ENCODE results near the gene NKPD1.

NKPD1 gene

GRCh38 chr19:45139286-45140143 lies 21.3 kb downstream of the NKPD1 start:
- no peak for DNase-seq

GRCh38 chr19:45138303-45138751 lies 22.5 kb downstream of the NKPD1 start:
- DNase-seq, result peak; percentile 36

DNA sequence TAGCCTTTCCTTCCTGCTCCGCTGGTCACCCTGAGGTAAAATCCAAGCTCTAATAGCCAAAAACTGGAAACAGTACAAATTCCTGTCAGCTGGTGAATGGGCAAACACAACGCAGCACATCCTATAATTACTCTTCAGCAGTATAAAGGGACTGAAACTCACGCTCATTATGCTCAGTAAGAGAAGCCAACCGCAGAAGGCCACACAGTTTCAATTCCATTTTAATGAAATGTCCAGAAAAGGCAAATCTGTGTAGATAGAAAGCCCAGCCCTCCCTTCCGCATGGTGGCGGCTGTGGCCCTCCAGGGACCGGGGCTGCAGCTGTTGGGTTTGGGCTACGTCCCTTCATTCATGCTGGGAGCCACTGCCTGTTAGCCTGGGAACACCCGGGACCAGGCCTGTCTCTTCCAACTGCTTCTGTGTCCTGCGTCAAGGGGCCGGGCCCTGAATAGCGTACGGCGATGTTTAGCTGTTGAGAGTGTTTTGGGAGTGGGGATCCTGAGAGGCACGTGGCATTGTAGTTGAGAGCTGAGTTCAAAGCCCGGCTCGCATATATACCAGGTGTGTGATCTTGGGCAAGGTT lies 23.5 kb downstream of the NKPD1 start:
- peak; percentile 87 for DNase-seq

GRCh38 chr19:45136507-45137178 lies 24.1 kb downstream of the NKPD1 start:
- peak; percentile 63 for DNase-seq

DNA sequence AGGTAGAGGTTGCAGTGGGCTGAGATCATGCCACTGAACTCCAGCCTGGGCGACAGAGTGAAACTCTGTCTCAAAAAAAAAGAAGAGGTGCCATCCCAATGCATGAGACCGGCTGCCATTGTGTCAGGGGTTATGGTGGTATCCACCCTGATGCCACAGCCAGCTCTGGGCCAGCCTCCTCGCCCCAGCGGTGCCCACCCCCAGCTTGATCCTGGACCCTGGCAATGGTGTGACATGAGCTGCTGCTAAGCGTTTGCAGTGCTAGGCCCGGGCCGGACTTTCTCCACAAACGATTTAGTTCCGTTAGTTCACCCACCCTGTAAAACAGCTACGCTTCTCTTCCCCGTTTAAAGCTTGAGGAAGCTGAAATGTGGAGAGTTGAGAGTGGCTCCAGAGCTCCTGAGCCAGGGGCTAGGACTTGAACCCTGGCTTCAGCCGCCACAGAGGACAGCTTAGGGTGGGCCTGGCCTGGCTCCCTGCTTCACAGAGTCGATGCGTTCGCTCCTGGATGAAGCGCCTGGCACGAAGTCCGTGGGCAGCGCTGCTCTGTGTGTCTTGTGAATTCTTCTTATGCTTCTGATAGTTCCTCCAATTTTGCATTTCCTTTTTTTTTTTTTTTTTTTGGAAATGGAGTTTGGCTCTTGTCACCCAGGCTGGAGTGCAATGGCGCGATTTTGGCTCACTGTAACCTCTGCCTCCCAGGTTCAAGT lies 25.5 kb downstream of the NKPD1 start:
- no peak for DNase-seq

GRCh38 chr19:45133661-45134060 lies 27.1 kb downstream of the NKPD1 start:
- DNase-seq, result no peak

- peak; percentile 99 for DNase-seq
Observed at GRCh38 chr19:45130888-45131615, 29.7 kb downstream of the NKPD1 start.

- DNase-seq, result no peak
Observed at GRCh38 chr19:45130236-45130635, 30.5 kb downstream of the NKPD1 start.

DNA sequence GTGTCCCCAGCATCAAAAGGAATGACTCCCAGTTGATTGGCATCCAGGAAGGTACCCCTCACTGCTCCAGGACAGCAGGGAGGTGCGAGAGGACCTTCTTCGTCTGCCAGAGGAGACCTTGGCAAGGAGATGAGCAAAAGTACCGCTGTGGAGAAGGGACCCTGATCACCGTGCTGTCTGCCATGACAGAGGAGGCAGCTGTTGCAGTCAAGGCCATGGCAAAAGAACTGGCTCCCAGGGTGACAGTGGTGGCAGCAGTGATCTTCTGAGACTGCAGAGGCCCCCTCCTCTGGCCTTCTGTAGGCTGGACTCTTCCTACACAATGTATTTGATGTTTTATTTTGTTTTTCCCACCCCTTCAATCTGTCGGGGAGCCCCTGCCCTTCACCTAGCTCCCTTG lies 32.0 kb downstream of the NKPD1 start:
- no peak for DNase-seq

DNA sequence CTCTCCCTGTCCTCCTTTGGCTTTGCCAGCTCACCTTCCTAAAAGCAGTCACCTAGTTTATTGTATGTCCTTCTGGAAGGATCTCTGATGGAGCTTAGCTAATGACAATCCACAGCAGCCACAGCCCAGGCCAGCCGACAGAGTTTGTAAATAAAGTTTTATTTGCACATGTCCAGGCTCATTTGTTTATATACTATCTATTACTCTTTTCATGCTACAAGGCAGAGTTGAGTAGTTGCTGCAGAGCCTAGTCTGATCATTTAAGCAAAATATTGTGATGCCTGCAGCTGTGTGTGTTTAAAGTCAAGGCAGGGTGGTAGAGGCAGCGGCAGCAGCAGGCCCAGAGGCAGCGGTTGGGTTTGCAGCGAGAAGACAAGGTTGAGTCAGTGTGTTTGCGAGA lies 32.6 kb downstream of the NKPD1 start:
- DNase-seq, result no peak

DNA sequence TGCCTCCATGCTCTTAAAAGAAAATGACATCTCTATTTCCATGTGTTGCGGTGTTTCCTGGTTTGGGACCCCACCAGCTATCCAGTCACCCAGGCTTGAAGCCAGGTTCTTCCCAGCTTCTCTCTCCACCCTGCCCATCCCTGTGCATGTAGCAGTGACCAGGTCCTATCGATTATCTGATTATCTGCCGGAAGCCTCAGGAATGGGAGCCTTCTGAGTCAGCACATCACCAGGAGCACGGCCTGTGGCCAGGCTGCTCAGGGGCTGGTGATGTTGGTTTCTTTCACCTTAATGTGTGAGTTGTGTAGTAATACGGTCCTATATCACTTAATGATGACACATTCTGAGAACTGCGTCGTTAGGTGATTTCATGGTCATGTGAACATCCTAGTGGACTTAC lies 34.1 kb downstream of the NKPD1 start:
- no peak for DNase-seq

DNA sequence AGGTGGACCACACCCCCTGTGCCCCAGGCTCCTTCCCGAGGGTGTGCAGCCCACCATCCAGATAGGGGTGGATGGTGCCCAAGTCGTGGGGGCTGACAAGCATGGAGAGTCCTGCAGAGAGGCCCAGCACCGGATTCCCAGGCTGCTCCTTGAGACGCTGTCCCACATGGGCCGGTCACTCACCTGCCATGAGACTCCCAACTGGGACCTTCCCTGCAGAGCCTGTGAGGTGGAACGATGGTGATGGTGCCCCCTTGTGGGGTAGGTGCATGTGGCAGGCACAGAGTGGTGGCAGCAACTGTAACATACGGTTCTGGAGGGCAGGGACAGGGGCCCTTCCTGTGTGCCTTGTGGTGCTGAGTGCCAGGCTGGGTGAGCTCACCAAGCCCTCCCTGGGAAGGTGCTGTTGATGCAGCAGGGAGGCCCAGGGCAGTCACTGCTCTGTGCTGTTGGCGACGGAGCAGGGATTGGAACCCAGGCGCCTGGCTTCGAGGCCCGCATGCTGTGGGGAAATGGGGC lies 34.7 kb downstream of the NKPD1 start:
- peak; percentile 68 for DNase-seq

GRCh38 chr19:45125360-45125759 lies 35.4 kb downstream of the NKPD1 start:
- no peak for DNase-seq

DNA sequence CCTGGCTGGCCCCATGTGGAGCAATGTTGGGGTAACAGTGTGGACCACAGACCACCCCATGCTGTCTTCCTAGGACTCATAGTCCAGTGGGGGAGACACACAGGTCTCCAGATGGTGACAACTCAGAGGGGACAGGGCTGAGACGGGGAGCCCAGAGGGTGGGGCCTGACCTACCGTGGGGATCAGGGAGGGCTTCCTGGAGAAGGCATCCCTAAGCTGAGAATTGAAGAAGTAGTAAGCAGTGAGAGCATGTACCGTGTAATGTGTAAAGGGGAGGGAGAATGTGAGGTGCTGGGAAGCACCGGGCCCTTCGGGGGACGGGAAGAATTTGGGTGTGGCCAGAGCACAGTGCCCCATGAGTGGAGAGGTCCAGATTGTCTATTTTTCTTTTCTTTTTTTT lies 36.8 kb downstream of the NKPD1 start:
- DNase-seq, result no peak

- DNase-seq, result no peak
Observed at GRCh38 chr19:45123440-45123850, 37.3 kb downstream of the NKPD1 start.

GRCh38 chr19:45122832-45123231 lies 38.0 kb downstream of the NKPD1 start:
- no peak for DNase-seq

- no peak for DNase-seq
Observed at GRCh38 chr19:45121827-45122345, 38.9 kb downstream of the NKPD1 start.

GRCh38 chr19:45119582-45119981 lies 41.2 kb downstream of the NKPD1 start:
- DNase-seq, result no peak

DNA sequence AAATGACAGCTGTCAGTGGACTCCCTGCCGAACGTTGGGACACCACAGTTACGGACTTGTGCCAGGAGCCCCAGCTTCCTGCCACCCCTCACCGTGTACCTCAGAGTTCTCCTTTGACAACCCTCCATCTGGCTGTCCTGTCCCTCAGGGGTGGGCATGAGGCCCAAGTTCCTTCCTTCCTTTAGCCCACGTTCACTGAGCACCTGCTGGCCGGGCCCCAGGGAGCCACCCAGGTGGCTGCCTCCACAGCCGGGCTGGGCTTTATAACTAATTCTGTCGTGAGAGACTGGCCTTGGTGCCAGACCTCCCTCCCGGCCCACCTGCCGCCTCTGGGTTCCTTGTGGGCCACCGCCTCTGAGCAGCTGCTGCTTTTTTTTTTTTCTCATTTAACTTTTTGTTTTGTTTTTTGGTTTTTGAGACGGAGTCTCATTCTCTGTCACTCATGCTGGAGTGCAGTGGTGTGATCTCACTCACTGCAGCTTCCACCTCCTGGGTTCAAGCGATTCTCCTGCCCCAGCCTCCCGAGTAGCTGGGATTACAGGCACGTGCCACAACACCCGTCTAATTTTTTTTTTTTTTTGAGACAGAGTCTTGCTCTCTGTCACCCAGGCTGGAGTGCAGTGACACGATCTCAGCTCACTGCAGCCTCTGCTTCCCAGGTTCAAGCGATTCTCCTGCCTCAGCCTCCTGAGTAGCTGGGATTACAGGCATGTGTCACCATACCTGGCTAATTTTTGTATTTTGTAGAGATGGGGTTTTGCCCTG lies 42.0 kb downstream of the NKPD1 start:
- DNase-seq, result peak; percentile 83

- DNase-seq, result no peak
Observed at GRCh38 chr19:45118106-45118505, 42.7 kb downstream of the NKPD1 start.

DNA sequence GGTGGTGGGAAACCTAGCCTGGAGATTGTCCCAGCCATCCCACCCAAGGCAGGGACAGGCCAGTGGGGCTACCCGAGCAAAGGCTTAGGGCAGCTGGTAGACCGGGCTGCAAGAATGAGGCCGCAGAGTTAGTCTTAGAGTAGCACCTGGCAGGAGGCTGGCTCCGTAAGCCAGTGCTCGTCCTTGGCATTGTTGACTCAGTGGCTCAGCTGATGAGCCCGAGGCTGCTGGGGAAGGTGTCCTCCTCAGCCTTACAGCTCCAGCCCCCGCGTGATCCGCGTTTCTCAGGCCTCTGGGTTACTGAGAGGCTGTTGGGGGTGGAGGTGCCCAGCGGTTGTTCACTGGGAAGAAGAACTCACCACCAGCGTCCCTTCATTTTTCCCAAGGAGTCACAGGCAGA lies 43.1 kb downstream of the NKPD1 start:
- peak; percentile 25 for DNase-seq

All from NCI-H146 (cell line).